ENCODE results near the gene ITGB3.
"Not testable (repeated sequence)": the region's sequence is repeated elsewhere in the genome, so short reads cannot be mapped to it uniquely, and the experiment has no call there.

The ITGB3 gene

DNA sequence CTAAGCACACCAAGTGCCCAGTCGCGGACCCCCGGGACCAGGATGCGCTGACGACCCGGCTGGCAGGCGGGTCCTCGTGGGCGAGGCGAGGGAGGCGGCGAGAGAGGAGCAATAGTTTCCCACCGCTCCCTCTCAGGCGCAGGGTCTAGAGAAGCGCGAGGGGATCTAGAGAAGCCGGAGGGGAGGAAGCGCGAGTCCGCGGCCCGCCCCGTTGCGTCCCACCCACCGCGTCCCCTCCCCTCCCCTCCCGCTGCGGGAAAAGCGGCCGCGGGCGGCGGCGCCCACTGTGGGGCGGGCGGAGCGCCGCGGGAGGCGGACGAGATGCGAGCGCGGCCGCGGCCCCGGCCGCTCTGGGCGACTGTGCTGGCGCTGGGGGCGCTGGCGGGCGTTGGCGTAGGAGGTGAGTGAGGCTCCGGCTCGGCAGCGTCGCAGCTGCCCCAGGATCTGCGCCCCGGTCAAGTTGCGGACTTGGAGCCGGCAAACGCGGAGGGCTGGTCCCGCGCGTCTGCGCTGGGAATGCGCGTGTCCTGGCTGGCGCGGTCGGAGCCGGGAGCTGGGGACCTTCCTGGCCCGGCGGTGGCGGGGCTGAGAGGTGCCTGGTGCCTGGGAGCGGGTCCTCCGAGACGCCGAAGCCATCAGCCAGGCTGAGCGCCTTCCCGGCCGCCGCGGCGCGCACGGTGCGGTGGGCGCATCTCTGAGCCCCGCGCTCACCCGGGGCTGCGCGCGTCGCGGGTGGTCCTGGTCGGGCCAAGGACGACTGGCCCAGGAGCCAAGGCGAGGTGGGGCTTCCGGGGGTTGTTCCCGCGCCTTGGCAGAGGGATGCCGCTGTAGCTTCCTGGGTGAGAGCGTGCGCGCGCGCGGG lies at the start of gene ITGB3:
ITGB3 (plus strand) TSS at position 287 of the 862 bp plus-strand sequence; CDS start at position 322, 35 bp downstream.
- peak; percentile 83 for DNase-seq

- DNase-seq = no peak
Measured at GRCh38 chr17:47203984-47204721, 49.5 kb upstream of the ITGB3 start.

DNA sequence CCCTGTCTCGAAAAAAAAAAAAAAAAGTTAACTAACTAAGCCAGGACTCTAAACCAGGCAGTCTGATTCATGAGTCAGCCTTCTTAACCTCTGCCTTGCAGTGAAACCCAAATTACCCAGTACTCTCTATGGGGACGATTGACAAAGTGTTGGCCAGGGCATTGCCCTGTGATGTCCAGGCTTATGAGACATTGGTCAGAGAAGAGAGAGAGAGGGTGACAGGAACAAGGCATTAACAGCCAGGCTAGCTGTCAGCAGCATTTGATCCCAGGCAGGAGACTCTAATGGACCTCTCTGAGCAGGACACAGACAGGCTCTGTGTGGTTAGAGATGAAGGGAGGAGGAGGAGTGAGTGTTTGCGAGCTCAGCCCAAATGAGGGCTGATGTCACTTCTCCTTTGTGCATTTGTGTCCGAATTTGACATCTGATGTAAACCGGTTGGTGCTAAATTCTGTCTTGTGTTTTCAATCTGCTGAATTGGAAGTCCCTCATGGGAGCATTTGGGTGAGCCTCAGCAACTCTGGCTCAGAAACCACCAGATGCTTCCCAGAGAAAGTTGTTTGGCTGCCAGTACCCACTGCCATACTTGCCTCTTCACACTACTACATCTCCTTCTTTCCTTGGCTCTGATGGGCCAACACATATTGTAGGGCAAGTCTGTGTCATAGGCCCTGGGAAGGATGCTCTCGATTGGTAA lies 48.8 kb upstream of the ITGB3 start:
- no peak for DNase-seq

DNA sequence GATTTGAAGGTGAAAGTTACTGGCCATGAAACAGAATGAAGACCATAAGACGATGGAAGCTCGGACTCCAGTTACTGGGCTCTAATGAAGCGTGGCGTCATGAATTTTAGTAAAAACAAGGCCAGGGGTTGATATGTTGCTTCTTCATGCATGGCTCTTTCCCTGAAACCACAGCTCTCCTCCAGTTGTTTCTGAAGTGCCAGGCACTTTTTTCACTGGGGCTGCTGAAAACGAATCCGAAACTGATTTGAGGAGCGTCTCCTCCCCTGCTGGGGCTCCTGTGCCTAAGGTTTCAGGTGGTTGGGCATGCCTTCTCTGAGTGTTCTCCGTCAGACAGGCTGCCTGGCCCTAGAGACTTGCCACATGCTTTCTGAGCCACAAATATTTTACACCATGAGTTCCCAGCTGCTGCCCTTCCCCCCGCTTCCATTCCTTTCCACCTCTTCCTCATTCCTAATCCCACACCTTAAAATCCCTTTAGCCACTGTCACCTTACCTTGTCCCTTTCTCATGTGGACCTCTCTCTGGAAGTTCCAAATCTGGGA lies 48.1 kb upstream of the ITGB3 start:
- DNase-seq = peak; percentile 63

GRCh38 chr17:47207143-47208067 lies 46.2 kb upstream of the ITGB3 start:
- DNase-seq = no peak

DNA sequence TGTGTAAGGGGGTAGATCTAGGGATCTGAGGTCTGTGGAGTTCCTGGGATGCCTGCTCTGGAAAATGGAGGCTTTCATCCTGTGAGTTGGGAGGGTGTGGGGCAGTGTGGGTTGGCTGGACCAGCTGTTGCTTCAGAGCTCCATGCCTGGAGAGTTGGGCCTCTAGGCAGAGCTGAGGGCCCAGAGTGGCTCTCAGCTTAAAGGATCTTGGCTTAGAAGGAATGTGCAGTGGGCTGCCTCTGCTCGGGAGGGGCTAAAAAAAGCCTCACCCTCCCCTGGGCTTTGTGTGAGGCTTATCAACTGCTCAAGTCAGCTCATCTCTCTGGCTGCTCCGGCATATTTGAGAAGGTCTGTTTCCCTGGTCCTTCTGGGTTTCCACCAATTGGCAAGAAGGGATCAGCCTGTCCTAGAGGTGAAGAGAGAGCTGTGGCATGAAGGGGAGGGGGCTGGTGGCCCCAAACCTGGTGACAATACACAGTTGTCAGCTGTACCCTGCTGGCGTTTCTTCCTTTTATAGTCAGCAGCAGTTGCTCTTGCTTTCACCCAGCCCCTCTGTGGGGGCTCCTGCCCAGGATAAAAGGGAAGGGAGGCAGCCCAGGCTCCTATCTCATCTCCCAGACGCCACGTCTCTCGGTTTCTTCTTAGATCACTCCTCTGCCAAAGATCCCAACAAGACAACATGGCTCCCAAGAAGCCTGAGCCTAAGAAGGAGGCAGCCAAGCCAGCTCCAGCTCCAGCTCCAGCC lies 44.7 kb upstream of the ITGB3 start, which contains the start of gene MYL4:
MYL4 (plus strand) TSS at position 605 of the 745 bp plus-strand sequence; CDS start at position 680, 75 bp downstream.
- DNase-seq = peak; percentile 57

DNA sequence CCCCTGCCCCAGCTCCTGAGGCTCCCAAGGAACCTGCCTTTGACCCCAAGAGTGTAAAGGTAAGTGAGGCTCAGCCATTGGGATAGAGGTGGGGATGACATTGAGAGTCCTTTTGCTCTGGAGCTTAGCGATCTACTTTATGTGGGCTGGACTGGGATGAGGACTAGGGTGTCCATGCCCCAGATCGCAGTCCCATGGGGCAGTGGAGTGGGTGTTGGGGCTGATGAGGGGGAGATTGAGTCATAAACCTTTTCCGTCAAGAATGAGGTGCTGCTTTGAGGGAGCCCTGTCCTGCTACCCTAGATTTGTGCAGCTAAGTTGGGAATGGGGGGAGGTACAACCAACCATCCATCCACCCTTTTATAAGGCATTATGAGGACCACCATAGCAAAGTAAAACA lies 44.1 kb upstream of the ITGB3 start:
- no peak for DNase-seq

DNA sequence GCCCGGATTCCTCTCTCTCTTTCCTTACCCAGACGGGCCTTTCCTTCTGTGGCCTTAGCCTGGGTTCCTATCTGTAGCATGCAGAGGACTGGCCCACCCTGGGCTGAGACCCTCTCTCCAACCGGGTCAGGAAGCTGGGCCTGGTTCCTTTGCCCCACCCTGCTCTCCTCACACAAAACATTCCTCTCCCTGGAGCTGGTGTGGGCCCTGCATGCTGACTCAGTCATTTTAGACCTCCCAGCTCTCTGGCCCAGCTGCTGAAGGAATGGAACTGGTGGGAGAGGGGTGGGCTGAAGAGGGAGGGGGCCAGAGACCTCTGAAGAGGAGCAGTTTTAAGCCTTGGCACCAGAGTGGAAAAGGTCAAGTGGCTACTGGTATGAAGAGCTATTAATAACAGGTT lies 43.5 kb upstream of the ITGB3 start:
- DNase-seq = no peak

GRCh38 chr17:47210779-47211178 lies 42.8 kb upstream of the ITGB3 start:
- DNase-seq = no peak

DNA sequence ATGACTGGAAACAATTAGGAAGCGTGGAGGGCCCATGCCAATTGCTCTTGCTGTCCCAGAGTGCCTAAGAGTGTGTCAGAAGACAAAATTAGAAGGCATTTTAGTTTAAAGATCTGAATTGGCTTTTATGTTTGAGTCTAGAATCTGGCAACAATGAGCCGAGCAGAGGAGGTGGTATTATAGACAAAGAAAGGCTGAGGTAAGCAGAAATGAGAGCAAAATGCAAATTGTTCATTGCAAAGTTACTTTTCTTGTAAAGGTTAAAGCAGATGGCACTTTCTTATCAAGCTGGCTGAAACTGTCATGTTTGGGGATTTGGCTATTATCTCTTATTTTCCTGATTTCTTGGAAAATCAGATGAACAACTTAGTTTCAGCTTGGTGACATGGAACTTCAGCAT lies 41.2 kb upstream of the ITGB3 start:
- no peak for DNase-seq

GRCh38 chr17:47213540-47213939 lies 40.1 kb upstream of the ITGB3 start:
- DNase-seq = no peak

DNA sequence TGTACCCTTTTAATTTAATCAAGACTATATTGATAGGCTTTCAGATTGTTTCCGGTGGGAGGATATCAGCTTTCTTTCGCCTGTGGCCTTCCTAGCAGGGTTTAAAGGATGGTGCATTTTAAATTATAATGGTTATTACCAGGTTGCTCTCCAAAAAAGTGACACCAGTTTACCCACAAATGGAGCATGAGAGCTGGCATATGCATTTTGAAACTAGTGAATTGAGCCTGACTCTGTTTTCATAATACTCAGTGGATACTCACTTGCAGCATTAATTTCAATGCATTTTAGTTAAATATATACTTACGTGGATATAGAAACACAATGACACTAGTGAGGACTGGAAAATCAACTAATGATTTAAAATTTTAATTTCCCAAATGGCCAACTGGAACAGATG lies 38.7 kb upstream of the ITGB3 start:
- DNase-seq = no peak

DNA sequence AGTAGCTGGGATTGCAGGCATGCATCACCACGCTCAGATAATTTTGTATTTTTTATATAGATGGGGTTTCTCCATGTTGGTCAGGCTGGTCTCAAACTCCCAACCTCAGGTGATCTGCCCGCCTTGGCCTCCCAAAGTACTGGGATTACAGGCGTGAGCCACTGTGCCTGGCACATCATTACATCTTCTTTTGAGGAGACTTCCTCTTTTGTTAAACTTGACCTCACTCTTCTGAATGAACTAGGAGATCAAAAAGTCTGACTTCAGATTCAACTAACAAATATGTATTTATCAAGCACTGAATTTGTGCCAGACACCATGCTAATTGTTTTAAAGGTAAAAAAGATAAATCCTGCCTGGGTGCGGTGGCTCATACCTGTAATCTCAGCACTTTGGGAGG lies 36.8 kb upstream of the ITGB3 start:
- DNase-seq = not testable (repeated sequence)

DNA sequence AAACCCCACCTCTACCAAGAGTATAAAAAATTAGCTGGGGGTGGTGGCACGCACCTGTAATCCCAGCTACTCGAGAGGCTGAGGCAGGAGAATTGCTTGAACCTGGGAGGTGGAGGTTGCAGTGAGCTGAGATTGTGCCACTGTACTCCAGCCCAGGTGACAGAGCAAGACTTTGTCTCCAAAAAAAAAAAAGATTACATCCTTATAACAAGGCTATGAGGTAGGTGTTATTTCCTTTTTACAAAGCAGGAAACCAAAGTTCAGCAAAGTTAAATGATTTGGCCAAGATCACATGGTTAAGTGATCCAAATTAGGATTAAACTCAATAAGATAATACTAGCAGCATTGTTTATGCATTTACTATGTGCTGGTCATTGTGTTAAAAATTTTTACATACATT lies 36.3 kb upstream of the ITGB3 start:
- DNase-seq = not testable (repeated sequence)

- no peak for DNase-seq
Measured at GRCh38 chr17:47218896-47219430, 34.7 kb upstream of the ITGB3 start.

DNA sequence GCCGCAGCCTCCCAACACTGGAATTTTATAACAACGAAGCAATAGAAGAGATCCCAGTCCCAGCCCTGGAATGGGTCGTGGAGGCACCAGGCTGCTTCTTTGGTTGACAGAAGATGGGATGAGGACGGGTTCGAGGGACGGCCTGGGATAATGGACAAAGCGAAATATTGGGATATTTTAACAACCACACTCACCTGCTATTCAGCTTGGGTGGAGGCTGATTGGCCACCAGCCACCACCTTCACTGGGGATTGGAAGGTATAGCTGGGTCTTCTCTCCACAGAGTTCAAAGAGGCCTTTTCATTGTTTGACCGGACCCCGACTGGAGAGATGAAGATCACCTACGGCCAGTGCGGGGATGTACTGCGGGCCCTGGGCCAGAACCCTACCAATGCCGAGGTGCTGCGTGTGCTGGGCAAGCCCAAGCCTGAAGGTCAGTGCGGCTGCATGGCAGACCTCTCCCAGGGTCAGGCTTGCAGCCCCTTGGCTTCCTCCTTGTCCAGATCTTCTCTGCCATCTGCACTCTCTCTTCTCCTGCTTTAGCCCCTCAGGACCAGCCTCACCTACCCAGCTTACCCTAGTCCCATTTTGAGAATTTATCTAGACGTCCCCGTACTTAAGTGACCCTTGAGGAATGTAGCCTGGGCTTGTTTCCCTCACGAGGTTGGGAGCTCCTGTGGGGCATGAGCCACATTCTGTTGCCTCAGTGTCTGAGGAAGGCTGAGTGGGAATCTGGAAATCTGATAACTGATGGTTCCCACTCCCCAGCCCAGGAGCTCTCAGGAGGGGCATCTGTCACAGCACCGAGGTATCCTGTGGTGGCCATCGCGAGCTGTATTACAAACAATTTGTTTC lies 33.8 kb upstream of the ITGB3 start:
- DNase-seq = no peak

GRCh38 chr17:47220531-47220999 lies 33.1 kb upstream of the ITGB3 start:
- no peak for DNase-seq

DNA sequence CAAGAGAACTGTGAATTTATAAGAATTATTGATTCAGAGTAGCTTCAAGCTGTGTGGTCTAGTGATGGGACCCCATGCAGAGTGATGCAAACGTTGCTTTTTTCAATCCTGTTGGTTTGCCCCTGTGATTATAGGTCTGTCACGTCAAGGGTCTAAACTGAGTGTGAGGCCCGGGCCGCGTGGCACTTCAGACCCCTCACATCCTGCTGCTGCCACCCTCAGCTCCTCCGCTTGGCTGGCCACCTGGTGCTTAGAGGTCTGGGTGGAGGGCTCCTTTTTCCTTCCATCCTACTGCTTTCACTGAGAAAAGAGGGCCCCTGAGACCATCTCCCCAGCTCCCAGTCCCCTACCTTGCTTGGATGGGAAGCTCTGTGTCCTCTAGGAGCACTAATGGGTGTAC lies 32.5 kb upstream of the ITGB3 start:
- no peak for DNase-seq

GRCh38 chr17:47222047-47222446 lies 31.6 kb upstream of the ITGB3 start:
- no peak for DNase-seq

DNA sequence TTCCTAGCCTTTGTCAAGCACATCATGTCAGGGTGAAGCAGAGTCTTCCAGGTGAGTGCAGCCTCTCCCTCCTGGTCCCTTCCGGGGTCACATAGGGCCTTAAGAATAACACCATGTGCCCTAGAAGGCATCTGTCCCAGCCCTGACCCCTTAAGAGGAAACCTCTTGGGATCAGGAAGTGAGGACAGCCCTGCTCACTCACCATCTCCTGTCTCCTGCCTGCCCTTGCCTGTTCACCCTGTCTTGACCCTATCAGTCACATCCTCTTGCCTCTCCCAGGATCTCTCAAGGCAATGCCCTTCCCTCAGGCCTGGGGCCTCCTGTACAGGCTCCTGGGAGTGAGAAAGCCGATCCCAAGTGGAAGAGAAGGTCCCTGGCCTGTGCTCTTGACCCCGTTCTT lies 30.6 kb upstream of the ITGB3 start:
- DNase-seq = no peak

All from right hindlimb (tissue), 1 donor.